ENCODE measurements around the gene RAD51AP2.

The RAD51AP2 gene

DNA sequence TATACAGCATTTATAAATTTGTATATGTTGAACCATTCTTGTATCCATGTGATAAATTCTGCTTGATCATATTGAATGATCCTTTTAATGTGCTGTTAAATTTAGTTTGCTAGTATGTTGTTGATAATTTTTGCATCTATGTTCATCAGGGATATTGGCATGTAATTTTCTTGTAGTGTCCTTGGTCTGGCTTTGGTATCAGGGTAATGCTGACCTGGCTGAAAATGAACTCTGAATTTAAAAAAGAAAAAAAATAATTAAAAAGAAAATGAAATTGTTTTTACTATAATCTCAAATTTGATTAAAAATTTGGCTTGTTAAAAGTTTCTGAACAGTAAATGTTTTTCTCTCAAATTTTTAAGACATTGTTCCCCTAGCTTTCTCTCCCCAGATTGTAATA is 46.3 kb downstream of the RAD51AP2 start:
- DNase-seq (ENCODE audit: low read depth in 3 of 3, low spot score in 1 of 3): no peak

DNA sequence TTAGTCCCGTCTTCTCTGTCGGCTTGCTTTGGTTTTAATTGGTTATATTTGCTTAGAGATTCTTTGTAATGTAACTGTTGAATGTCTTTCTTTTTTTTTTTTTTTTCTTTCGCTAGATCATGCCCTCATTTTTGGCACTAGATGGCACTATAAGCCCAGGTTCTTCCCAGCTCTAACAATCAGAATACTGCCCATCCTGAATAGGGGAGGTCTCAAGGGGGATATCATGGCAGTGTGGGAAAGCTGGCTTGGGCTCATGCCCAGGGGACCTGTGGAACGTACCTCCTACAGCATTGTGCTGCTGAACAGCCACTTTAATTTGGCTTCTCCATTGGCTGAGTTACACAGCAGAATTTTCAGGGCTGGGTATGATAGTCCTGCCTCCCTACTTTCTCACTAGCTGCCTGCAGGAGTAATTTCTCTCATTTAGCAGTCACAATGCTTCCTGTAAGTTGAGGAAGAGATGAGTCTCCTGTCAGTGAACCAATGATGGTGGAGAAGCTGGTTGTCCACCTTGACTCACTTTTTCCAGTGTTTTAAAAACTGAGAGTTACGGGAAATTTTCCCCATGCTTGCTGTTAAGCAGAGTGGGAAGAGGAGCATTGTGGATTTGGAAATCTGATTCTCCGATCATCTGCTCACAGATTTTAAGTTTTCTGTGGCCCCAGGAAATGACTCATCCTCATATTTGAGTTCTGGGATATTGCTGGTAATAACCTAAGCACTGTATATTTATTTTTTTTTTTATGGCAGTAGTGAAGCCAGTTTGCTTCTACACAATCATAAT is 47.2 kb downstream of the RAD51AP2 start:
- DNase-seq (ENCODE audit: low read depth in 3 of 3, low spot score in 1 of 3): no peak

DNA sequence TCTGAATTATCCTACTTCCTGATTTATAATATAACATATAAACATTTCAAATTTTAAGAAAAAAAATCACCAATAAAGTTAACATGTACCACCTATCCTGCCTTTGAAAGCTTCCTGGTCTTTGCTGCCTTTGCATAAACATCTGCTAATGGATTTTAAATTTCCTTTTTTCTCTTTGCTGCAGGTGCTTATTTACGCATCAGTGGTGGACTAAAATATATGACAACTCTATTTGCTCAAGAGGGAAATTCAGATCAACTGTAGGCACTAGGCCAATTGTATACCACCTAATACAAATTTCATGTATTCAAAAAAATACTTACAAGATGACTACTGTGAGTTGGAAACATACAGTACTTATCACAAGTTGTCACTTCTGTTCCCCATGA is 57.2 kb downstream of the RAD51AP2 start:
- DNase-seq (ENCODE audit: low read depth in 3 of 3, low spot score in 1 of 3): no peak

All from stimulated activated CD4-positive, alpha-beta T cell treated with anti-CD3 and anti-CD28 coated beads, TNF-alpha, amount 100 ng/mL, for 1 hour (primary cell).